Measurements from ENCODE around the gene UBE3B.

The UBE3B gene

DNA sequence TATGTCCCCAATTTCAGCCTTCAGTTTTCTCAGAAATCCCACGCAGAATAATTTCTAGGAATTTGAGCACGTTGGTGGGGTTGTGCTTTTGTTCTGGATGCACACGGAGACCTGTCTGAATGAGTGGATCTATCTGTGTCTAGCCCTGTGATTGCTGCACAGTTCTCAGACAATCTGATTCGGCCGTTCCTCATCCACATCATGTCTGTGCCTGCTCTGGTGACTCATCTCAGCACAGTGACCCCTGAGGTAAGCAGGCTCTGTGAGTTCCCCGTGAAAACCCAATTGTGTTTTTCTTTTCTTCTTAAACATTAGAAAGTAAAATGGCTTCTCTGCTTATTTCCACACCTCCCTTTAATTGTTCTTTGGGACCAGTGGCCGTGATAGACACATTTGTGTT is 20.2 kb downstream of the UBE3B start:
- H3K27me3 ChIP-seq (ENCODE audit: insufficient read depth, low read depth, severe bottlenecking) = no peaks in the 10 kb centered on the region
- TF ChIP-seq, protein P1, sequence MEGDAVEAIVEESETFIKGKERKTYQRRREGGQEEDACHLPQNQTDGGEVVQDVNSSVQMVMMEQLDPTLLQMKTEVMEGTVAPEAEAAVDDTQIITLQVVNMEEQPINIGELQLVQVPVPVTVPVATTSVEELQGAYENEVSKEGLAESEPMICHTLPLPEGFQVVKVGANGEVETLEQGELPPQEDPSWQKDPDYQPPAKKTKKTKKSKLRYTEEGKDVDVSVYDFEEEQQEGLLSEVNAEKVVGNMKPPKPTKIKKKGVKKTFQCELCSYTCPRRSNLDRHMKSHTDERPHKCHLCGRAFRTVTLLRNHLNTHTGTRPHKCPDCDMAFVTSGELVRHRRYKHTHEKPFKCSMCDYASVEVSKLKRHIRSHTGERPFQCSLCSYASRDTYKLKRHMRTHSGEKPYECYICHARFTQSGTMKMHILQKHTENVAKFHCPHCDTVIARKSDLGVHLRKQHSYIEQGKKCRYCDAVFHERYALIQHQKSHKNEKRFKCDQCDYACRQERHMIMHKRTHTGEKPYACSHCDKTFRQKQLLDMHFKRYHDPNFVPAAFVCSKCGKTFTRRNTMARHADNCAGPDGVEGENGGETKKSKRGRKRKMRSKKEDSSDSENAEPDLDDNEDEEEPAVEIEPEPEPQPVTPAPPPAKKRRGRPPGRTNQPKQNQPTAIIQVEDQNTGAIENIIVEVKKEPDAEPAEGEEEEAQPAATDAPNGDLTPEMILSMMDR (IDR thresholded peaks at IDR 0.05; ENCODE audit: low read depth, low read length) = no peak

DNA sequence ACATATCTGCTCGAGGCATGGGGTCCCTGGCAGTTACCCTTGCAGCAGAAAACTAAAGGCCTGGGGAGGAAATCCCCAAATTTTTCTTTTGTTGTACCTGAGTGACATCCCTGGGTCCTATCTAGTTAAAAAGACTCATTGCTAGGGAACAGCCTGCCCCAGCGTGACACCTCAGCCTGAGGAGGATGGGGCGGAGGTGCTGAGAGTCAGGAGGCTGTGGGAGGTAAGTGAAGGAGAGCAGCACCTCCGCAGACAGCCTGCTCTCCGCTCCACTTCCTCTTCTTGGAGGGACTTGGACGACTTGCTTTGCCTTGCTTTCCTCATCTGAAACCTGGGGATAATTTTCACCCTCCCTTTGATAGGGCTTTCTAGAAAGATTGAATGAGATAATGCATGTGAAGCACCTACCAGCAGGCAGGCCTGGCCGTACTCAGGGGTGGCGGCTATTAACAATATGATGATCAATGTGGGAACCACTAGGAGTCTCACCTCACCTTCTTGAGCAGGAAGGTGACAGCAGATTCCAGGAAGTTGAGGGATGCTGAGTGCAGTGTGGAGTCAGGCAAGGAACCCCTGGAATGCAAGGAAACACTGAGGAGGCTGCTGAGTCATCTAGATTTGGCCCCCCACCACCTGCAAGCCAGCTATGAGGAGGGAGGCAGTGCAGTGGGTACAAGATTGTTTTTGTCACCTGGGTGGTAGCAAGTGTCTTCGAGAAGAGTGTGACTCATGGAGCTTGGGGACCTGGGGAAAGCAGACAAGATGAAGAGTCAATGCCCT is 23.2 kb downstream of the UBE3B start:
- no peak for DNase-seq
- Histone ChIP-seq H3K27ac (no peak overlapping the region), H3K27me3 (ENCODE audit: insufficient read depth, low read depth, severe bottlenecking) (no peaks in the 10 kb centered on the region), H3K9me3 (ENCODE audit: severe bottlenecking) (no peaks in the 10 kb centered on the region), H3K36me3 (peaks cover 45% of the 10 kb centered on the region), H3K4me3 (ENCODE audit: low read depth, low read length) (no peak overlapping the region)
- TF ChIP-seq, protein P1 (IDR thresholded peaks at IDR 0.05; ENCODE audit: low read depth, low read length) = no peak

More for the DNA sequence above, 20.2 kb downstream of the UBE3B start:
- Histone ChIP-seq H3K9me3 (ENCODE audit: severe bottlenecking) (no peaks in the 10 kb centered on the region), H3K36me3 (peaks cover 25% of the 10 kb centered on the region), H3K27ac (no peak overlapping the region), H3K4me3 (ENCODE audit: low read depth, low read length) (no peak overlapping the region)
- DNase-seq = no peak

DNA sequence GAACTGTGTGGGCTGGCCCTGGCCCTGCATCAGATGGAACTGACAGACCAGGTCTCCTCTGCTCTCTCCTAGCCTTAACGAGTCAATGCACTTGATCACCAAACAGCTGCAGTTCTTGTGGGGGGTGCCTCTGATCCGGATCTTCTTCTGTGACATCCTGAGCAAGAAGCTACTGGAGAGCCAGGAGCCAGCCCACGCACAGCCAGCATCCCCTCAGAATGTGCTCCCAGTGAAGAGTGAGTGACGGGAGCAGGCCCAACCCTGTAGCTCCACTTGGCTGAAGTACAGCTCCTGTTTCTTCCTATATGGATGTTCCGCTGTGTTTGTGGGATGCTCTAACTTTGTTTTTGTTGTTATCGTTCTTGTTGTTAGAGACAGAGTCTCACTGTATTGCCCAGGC is 23.9 kb downstream of the UBE3B start:
- peaks cover 52% of the 10 kb centered on the region for H3K36me3 ChIP-seq
- H3K27ac ChIP-seq = no peak overlapping the region
- no peaks in the 10 kb centered on the region for H3K9me3 ChIP-seq (ENCODE audit: severe bottlenecking)
- TF ChIP-seq, protein P1 (IDR thresholded peaks at IDR 0.05; ENCODE audit: low read depth, low read length) = no peak
- H3K27me3 ChIP-seq (ENCODE audit: insufficient read depth, low read depth, severe bottlenecking) = no peaks in the 10 kb centered on the region
- DNase-seq = no peak
- H3K4me3 ChIP-seq (ENCODE audit: low read depth, low read length) = no peak overlapping the region

DNA sequence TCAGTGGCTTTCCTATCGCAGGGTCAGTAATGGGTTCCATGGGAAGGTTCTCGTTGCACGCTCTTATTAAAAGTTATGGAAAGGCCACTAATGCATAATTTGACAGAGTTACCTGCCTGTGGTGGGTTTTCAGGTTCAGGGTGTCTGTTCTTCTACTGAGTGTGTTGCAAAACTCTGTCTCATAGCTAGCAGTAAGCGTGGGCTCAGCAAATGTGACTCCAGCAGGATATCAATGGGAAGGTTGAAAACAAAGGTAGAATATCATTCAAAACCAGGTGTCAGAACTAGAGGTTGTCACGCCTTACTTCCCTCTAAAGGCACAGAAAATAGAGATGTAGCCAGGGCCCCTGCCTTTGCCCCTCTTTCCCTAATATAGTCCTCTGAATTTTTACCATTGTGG is 24.9 kb downstream of the UBE3B start:
- no peaks in the 10 kb centered on the region for H3K27me3 ChIP-seq (ENCODE audit: insufficient read depth, low read depth, severe bottlenecking)
- TF ChIP-seq, protein P1 (IDR thresholded peaks at IDR 0.05; ENCODE audit: low read depth, low read length) = no peak
- no peak overlapping the region for H3K27ac ChIP-seq
- H3K36me3 ChIP-seq = peaks cover 62% of the 10 kb centered on the region
- no peak overlapping the region for H3K4me3 ChIP-seq (ENCODE audit: low read depth, low read length)
- H3K9me3 ChIP-seq (ENCODE audit: severe bottlenecking) = no peaks in the 10 kb centered on the region
- DNase-seq = no peak

DNA sequence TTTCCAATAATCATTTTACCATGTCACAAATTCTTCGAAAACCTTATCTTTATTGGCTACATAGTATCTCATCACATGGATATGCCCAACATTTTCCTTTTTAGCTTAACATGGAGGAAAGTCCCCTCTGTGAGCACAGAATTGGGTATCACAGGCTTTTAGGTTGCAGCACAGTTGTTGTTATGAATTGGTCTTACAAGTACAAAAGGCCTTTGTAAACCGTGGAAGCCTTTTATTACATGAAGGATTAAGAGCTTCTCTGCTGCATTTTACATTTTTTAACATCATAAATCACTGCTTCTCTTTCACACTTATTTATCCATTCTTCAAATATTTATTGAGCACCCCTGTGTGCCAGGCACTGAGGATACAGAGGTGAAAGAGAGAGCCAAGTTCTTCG is 26.2 kb downstream of the UBE3B start:
- TF ChIP-seq, protein P1 (IDR thresholded peaks at IDR 0.05; ENCODE audit: low read depth, low read length) = no peak
- H3K9me3 ChIP-seq (ENCODE audit: severe bottlenecking) = no peaks in the 10 kb centered on the region
- no peak overlapping the region for H3K4me3 ChIP-seq (ENCODE audit: low read depth, low read length)
- H3K36me3 ChIP-seq = peaks cover 68% of the 10 kb centered on the region
- DNase-seq = no peak
- H3K27ac ChIP-seq = no peak overlapping the region
- H3K27me3 ChIP-seq (ENCODE audit: insufficient read depth, low read depth, severe bottlenecking) = no peaks in the 10 kb centered on the region

DNA sequence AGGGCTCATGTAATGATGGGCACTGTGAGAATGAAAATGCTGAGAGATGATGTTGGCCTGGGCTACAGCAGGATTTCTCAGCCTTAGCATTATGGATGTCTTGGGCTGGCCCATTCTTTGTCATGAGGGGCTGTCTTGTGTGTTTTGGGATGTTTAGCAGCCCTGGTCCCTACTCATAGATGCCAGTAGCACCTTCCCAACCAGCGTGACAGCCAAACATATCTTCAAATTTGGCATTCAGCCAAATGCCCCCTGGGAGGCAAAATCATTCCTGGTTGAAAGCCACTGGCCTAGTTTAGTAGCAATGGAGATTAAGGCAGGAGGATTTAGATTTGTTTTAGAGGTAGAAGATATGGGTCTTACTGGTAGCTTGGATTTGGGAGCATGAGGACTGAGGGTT is 26.6 kb downstream of the UBE3B start:
- no peak for DNase-seq
- Histone ChIP-seq H3K4me3 (ENCODE audit: low read depth, low read length) (no peak overlapping the region), H3K36me3 (peaks cover 66% of the 10 kb centered on the region), H3K27ac (no peak overlapping the region), H3K9me3 (ENCODE audit: severe bottlenecking) (no peaks in the 10 kb centered on the region), H3K27me3 (ENCODE audit: insufficient read depth, low read depth, severe bottlenecking) (no peaks in the 10 kb centered on the region)
- TF ChIP-seq, protein P1 (IDR thresholded peaks at IDR 0.05; ENCODE audit: low read depth, low read length) = no peak
